ENCODE results near the gene DCTN5.

The DCTN5 gene

DNA sequence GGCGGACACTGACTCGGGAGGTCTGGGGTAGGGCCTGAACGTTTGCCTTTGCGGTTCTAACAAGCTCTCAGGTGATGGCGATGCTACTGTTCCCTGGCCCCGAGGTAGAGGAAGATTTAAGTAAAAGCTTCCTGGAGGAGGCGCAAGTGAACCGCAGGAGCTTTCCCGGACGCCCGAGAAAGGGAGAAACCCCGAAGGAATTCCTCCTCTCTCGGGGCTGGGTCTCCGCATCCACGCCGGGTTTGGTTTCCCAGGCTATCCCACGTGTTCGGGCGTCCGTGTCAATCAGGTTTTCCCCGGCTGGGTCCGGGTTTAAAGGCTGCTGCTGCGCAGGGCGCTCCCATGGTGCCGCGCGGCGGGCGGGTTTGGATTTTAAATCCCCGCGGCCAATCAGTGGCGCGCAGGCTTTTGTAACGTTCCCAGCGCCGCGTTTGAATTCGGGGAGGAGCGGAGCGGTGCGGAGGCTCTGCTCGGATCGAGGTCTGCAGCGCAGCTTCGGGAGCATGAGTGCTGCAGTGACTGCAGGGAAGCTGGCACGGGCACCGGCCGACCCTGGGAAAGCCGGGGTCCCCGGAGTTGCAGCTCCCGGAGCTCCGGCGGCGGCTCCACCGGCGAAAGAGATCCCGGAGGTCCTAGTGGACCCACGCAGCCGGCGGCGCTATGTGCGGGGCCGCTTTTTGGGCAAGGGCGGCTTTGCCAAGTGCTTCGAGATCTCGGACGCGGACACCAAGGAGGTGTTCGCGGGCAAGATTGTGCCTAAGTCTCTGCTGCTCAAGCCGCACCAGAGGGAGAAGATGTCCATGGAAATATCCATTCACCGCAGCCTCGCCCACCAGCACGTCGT is 37.4 kb downstream of the DCTN5 start, which contains the start of gene PLK1:
PLK1 (plus strand) TSS at position 460 of the 844 bp plus-strand sequence; CDS start at position 504, 44 bp downstream.
- no peak for TF ChIP-seq FOXP2 (optimal IDR thresholded peaks at IDR 0.05; ENCODE audit: borderline replicate concordance, extremely low read depth, extremely low read length, insufficient read depth)
- TF ChIP-seq, protein P1, sequence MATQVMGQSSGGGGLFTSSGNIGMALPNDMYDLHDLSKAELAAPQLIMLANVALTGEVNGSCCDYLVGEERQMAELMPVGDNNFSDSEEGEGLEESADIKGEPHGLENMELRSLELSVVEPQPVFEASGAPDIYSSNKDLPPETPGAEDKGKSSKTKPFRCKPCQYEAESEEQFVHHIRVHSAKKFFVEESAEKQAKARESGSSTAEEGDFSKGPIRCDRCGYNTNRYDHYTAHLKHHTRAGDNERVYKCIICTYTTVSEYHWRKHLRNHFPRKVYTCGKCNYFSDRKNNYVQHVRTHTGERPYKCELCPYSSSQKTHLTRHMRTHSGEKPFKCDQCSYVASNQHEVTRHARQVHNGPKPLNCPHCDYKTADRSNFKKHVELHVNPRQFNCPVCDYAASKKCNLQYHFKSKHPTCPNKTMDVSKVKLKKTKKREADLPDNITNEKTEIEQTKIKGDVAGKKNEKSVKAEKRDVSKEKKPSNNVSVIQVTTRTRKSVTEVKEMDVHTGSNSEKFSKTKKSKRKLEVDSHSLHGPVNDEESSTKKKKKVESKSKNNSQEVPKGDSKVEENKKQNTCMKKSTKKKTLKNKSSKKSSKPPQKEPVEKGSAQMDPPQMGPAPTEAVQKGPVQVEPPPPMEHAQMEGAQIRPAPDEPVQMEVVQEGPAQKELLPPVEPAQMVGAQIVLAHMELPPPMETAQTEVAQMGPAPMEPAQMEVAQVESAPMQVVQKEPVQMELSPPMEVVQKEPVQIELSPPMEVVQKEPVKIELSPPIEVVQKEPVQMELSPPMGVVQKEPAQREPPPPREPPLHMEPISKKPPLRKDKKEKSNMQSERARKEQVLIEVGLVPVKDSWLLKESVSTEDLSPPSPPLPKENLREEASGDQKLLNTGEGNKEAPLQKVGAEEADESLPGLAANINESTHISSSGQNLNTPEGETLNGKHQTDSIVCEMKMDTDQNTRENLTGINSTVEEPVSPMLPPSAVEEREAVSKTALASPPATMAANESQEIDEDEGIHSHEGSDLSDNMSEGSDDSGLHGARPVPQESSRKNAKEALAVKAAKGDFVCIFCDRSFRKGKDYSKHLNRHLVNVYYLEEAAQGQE (IDR thresholded peaks at IDR 0.05; ENCODE audit: insufficient read depth in 1 of 2, low read depth in 2 of 2, low read length in 2 of 2) = peak in 1 of 2 experiments; percentile 10; a peak in 1 of 4 replicates
- peak; percentile 64 for TF ChIP-seq TAF1 (IDR thresholded peaks at IDR 0.05; ENCODE audit: borderline replicate concordance, insufficient read depth, low read length)
- peak; percentile 87; the same call in 1 of the 2 replicates for TF ChIP-seq SIN3A (IDR thresholded peaks at IDR 0.05; ENCODE audit: borderline replicate concordance, insufficient read depth, low read length)
- TF ChIP-seq POLR2AphosphoS5 (IDR thresholded peaks at IDR 0.05; ENCODE audit: low read depth, low read length) = peak; percentile 76

DNA sequence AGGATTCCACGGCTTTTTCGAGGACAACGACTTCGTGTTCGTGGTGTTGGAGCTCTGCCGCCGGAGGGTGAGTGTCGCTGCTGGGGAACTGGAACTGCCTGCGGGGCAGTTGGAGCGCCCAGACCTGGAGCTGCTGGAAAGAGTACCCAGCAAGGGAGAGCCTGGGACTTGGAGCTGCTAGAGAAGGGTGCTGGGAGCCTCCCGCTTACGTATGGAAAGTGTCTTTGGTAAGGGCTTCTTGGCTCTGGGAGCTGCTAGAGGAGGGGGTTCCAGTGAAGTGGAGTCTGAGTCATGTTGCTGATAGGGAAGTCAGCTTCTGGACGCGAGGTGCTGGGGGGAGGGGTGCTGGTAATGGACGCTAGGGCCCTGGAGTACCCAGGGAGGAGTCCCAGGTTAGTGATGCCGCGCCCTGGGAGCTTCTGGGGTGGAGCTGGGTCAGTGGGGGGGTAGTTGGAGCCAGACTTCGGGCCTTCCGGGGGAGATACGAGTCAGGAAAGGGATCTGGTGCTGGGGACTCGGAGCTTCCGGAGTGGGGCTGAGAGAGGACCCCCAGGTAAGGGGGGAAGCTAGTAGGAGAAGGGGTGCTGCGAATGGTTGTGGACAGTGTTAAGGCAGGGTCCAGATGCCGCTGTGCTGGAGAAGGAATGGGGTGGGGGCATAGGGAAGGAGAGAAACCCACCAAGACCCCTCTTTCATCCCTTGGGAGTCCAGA is 38.2 kb downstream of the DCTN5 start:
- TF ChIP-seq TAF1 (IDR thresholded peaks at IDR 0.05; ENCODE audit: borderline replicate concordance, insufficient read depth, low read length) (no peak), POLR2AphosphoS5 (IDR thresholded peaks at IDR 0.05; ENCODE audit: low read depth, low read length) (no peak), SIN3A (IDR thresholded peaks at IDR 0.05; ENCODE audit: borderline replicate concordance, insufficient read depth, low read length) (no peak), FOXP2 (optimal IDR thresholded peaks at IDR 0.05; ENCODE audit: borderline replicate concordance, extremely low read depth, extremely low read length, insufficient read depth) (no peak)
- TF ChIP-seq, protein P1 (IDR thresholded peaks at IDR 0.05; ENCODE audit: insufficient read depth in 1 of 2, low read depth in 2 of 2, low read length in 2 of 2) = no peak

DNA sequence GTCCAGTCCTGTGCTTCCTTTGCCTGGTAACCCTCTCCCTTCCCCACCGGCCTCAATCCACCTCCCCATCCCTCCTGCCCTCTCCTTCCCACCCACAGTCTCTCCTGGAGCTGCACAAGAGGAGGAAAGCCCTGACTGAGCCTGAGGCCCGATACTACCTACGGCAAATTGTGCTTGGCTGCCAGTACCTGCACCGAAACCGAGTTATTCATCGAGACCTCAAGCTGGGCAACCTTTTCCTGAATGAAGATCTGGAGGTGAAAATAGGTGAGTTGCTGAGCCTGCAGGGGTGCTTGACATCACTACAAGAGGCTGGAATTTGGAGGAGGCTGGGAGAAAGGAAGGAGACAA is 38.7 kb downstream of the DCTN5 start:
- TF ChIP-seq TAF1 (IDR thresholded peaks at IDR 0.05; ENCODE audit: borderline replicate concordance, insufficient read depth, low read length) = no peak
- no peak for TF ChIP-seq SIN3A (IDR thresholded peaks at IDR 0.05; ENCODE audit: borderline replicate concordance, insufficient read depth, low read length)
- TF ChIP-seq, protein P1 (IDR thresholded peaks at IDR 0.05; ENCODE audit: insufficient read depth in 1 of 2, low read depth in 2 of 2, low read length in 2 of 2) = no peak
- no peak for TF ChIP-seq POLR2AphosphoS5 (IDR thresholded peaks at IDR 0.05; ENCODE audit: low read depth, low read length)
- TF ChIP-seq FOXP2 (optimal IDR thresholded peaks at IDR 0.05; ENCODE audit: borderline replicate concordance, extremely low read depth, extremely low read length, insufficient read depth) = no peak

DNA sequence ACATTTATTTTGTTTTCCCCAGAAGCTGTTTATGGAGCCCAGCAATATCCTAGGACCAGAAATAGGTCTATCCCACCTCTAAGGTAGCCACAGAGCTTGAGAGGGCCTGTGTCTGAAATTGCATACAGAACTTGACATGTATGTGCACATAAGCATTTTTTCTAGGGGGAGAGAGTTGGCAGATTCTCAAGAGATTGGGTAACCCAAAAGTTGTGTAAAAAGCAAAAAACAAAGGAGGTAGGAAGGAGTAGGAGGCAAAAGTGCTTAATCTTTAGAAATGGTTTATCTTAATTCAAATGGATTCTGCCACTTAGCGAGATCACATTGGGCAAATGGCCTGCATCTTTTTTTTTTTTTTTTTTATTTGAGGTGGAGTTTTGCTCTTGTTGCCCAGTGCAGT is 40.9 kb downstream of the DCTN5 start:
- TF ChIP-seq FOXP2 (optimal IDR thresholded peaks at IDR 0.05; ENCODE audit: borderline replicate concordance, extremely low read depth, extremely low read length, insufficient read depth) (no peak), TAF1 (IDR thresholded peaks at IDR 0.05; ENCODE audit: borderline replicate concordance, insufficient read depth, low read length) (no peak), SIN3A (IDR thresholded peaks at IDR 0.05; ENCODE audit: borderline replicate concordance, insufficient read depth, low read length) (no peak)

DNA sequence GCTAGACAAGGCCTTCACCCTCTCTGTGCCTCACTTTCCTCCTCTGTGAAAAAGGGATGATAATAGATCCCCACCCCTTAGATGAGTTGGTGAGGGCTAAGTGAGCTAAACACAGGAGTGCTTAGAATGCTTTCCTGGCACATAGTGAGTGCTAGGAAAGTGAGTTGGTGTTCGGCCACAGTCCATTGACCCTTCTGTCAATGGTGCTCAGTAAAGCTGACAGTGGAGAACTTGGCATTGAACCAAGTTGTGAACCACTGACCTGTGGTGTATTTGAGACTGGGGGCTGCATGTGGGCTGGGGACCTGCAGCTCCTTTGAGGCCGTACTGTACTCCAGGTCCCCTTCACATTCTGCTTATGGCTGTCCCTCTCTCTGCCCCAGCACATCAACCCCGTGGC is 42.2 kb downstream of the DCTN5 start:
- no peak for TF ChIP-seq TAF1 (IDR thresholded peaks at IDR 0.05; ENCODE audit: borderline replicate concordance, insufficient read depth, low read length)
- TF ChIP-seq SIN3A (IDR thresholded peaks at IDR 0.05; ENCODE audit: borderline replicate concordance, insufficient read depth, low read length) = no peak
- TF ChIP-seq FOXP2 (optimal IDR thresholded peaks at IDR 0.05; ENCODE audit: borderline replicate concordance, extremely low read depth, extremely low read length, insufficient read depth) = no peak
- TF ChIP-seq, protein P1 (IDR thresholded peaks at IDR 0.05; ENCODE audit: insufficient read depth in 1 of 2, low read depth in 2 of 2, low read length in 2 of 2) = no peak
- no peak for TF ChIP-seq POLR2AphosphoS5 (IDR thresholded peaks at IDR 0.05; ENCODE audit: low read depth, low read length)

Measured in PFSK-1 (cell line).